ENCODE results near the gene NME9.

The NME9 gene

GRCh38 chr3:138289260-138289659 lies 40.4 kb downstream of the NME9 start:
- no peaks in the 10 kb centered on the region for H3K9me3 ChIP-seq (replicated peaks; ENCODE audit: insufficient read depth, low read length)
- H4K20me1 ChIP-seq (ENCODE audit: insufficient read depth, low read length) = no peaks in the 10 kb centered on the region
- H3K4me2 ChIP-seq (ENCODE audit: low read depth, low read length) = no peak overlapping the region
- H3K4me3 ChIP-seq (ENCODE audit: low read length) = no peak overlapping the region
- TF ChIP-seq EZH2 (optimal IDR thresholded peaks at IDR 0.05; ENCODE audit: low read depth, low read length) (no peak), CTCF (IDR thresholded peaks at IDR 0.05; ENCODE audit: low read length) (no peak), EZH2phosphoT487 (IDR thresholded peaks at IDR 0.05; ENCODE audit: low read length) (no peak)
- H2AFZ ChIP-seq (ENCODE audit: low read length) = no peak overlapping the region
- H3K9ac ChIP-seq (ENCODE audit: low read length) = no peak overlapping the region
- no peaks in the 10 kb centered on the region for H3K36me3 ChIP-seq (replicated peaks; ENCODE audit: insufficient read depth, low read length)
- H3K27ac ChIP-seq (ENCODE audit: low read length) = no peak overlapping the region
- no peaks in the 10 kb centered on the region for H3K79me2 ChIP-seq (ENCODE audit: low read length)
- no peaks in the 10 kb centered on the region for H3K4me1 ChIP-seq (ENCODE audit: low read length)
- H3K9me2 ChIP-seq (replicated peaks; ENCODE audit: insufficient read depth, low read length) = no peaks in the 10 kb centered on the region
- no peaks in the 10 kb centered on the region for H3F3A ChIP-seq (ENCODE audit: insufficient read depth, low read length)
- H3K27me3 ChIP-seq (replicated peaks; ENCODE audit: insufficient read depth, low read length) = no peaks in the 10 kb centered on the region
- no peak for DNase-seq

GRCh38 chr3:138284957-138285477 lies 44.6 kb downstream of the NME9 start:
- Histone ChIP-seq H3F3A (ENCODE audit: insufficient read depth, low read length) (no peaks in the 10 kb centered on the region), H3K4me2 (ENCODE audit: low read depth, low read length) (no peak overlapping the region), H4K20me1 (ENCODE audit: insufficient read depth, low read length) (no peaks in the 10 kb centered on the region), H3K79me2 (ENCODE audit: low read length) (no peaks in the 10 kb centered on the region), H3K4me3 (ENCODE audit: low read length) (no peak overlapping the region), H2AFZ (ENCODE audit: low read length) (no peak overlapping the region), H3K27me3 (replicated peaks; ENCODE audit: insufficient read depth, low read length) (no peaks in the 10 kb centered on the region), H3K9me3 (replicated peaks; ENCODE audit: insufficient read depth, low read length) (no peaks in the 10 kb centered on the region), H3K27ac (ENCODE audit: low read length) (no peak overlapping the region), H3K36me3 (replicated peaks; ENCODE audit: insufficient read depth, low read length) (no peaks in the 10 kb centered on the region), H3K9me2 (replicated peaks; ENCODE audit: insufficient read depth, low read length) (no peaks in the 10 kb centered on the region), H3K9ac (ENCODE audit: low read length) (no peak overlapping the region), H3K4me1 (ENCODE audit: low read length) (no peaks in the 10 kb centered on the region)
- no peak for DNase-seq
- 0 out of 2 replicates have a peak, but pooled peaks have one; percentile 7 for TF ChIP-seq CTCF (IDR thresholded peaks at IDR 0.05; ENCODE audit: low read length)
- TF ChIP-seq EZH2 (optimal IDR thresholded peaks at IDR 0.05; ENCODE audit: low read depth, low read length) = no peak

- H2AFZ ChIP-seq (ENCODE audit: low read length) = no peak overlapping the region
- no peaks in the 10 kb centered on the region for H3K4me1 ChIP-seq (ENCODE audit: low read length)
- H3K36me3 ChIP-seq (replicated peaks; ENCODE audit: insufficient read depth, low read length) = no peaks in the 10 kb centered on the region
- TF ChIP-seq EZH2 (optimal IDR thresholded peaks at IDR 0.05; ENCODE audit: low read depth, low read length) (no peak), CTCF (IDR thresholded peaks at IDR 0.05; ENCODE audit: low read length) (no peak), EZH2phosphoT487 (IDR thresholded peaks at IDR 0.05; ENCODE audit: low read length) (no peak)
- no peaks in the 10 kb centered on the region for H3K9me3 ChIP-seq (replicated peaks; ENCODE audit: insufficient read depth, low read length)
- H3K79me2 ChIP-seq (ENCODE audit: low read length) = no peaks in the 10 kb centered on the region
- no peak overlapping the region for H3K27ac ChIP-seq (ENCODE audit: low read length)
- no peak overlapping the region for H3K4me3 ChIP-seq (ENCODE audit: low read length)
- H3K27me3 ChIP-seq (replicated peaks; ENCODE audit: insufficient read depth, low read length) = no peaks in the 10 kb centered on the region
- H3F3A ChIP-seq (ENCODE audit: insufficient read depth, low read length) = no peaks in the 10 kb centered on the region
- H3K9me2 ChIP-seq (replicated peaks; ENCODE audit: insufficient read depth, low read length) = no peaks in the 10 kb centered on the region
- no peaks in the 10 kb centered on the region for H4K20me1 ChIP-seq (ENCODE audit: insufficient read depth, low read length)
- no peak overlapping the region for H3K9ac ChIP-seq (ENCODE audit: low read length)
- H3K4me2 ChIP-seq (ENCODE audit: low read depth, low read length) = no peak overlapping the region
- no peak for DNase-seq
Measured at GRCh38 chr3:138284079-138284478, 45.6 kb downstream of the NME9 start.

Data from MM.1S (cell line).